Heart right ventricle (tissue), 16 donors: ENCODE measurements around the gene SPCS3. TPM values are rescaled to one million over a fixed set of nuclear protein-coding genes. Genes with fewer than 3 reads are reported as not detected.

Experiments
- ATAC-seq, 8 donors: fragments of 200-7000 bp; cut with Tn5 transposase; one replicate each; pipeline ENCODE4 v1.9.1; 2020; ENCODE audit warnings: mild to moderate bottlenecking in 8 of 8, moderate library complexity in 8 of 8, moderate number of reproducible peaks in 1 of 8
- DNase-seq, 2 donors: peaks; one replicate each; pipeline ENCODE4 v3.0.0-alpha.2; 2020
- H3K27ac ChIP-seq, 10 donors: fragments of 200-600 bp; sonication (generic) in 2 of 10; one replicate each; pipeline versions ENCODE4 v1.5.0 to v1.8.0; 2020 to 2022; ENCODE audit warnings: mild to moderate bottlenecking in 3 of 10
- H3K27me3 ChIP-seq, 7 donors: fragments of 200-600 bp; one replicate each; pipeline ENCODE4 v1.8.0; 2021 to 2022; ENCODE audit warnings: mild to moderate bottlenecking in 2 of 7
- H3K36me3 ChIP-seq, 9 donors: fragments of 200-600 bp; sonication (generic) in 1 of 9; one replicate each; pipeline versions ENCODE4 v1.5.0 to v1.8.0; 2020 to 2022; ENCODE audit warnings: mild to moderate bottlenecking in 2 of 9
- H3K4me1 ChIP-seq, 9 donors: fragments of 200-600 bp; sonication (generic) in 1 of 9; one replicate each; pipeline versions ENCODE4 v1.5.0 to v1.8.0; 2020 to 2022; ENCODE audit warnings: mild to moderate bottlenecking in 4 of 9
- H3K4me3 ChIP-seq, 10 donors: fragments of 200-600 bp; sonication (generic) in 2 of 10; one replicate each; pipeline versions ENCODE4 v1.5.0 to v1.8.0; 2020 to 2022; ENCODE audit warnings: mild to moderate bottlenecking in 7 of 10, moderate library complexity in 2 of 10
- H3K9me3 ChIP-seq, 11 donors: fragments of 200-600 bp in 10 of 11; sonication (generic) in 2 of 11; one replicate each; pipeline versions ENCODE4 v1.5.0 to v1.8.0; 2013 to 2022; ENCODE audit warnings: mild to moderate bottlenecking in 2 of 11, control low read depth in 1 of 11, moderate library complexity in 1 of 11
- CTCF ChIP-seq, 9 donors: fragments of 200-600 bp; sonication (generic) in 2 of 9; IDR thresholded peaks; one replicate each; pipeline versions ENCODE4 v1.5.0 to v1.8.0; 2021 to 2022; ENCODE audit warnings: antibody characterized with exemption in 9 of 9, mild to moderate bottlenecking in 5 of 9, moderate library complexity in 1 of 9
- WGBS, 2 donors: extraction: QIAGEN DNeasy Blood & Tissue Kit; methylation state at CpG; one replicate each; pipeline ENCODE4 v1.1.7; 2013; ENCODE audit warnings: inconsistent platforms in 1 of 2; 5-methylcytosine and 5-hydroxymethylcytosine counted together
- intact Hi-C, 10 donors: fragments of 100-400 bp; cut with DNase I; formaldehyde crosslinking; loops; one replicate each; pipeline versions ENCODE4 v1.11.1 to v1.14.2; 2022
- polyA plus RNA-seq, 2 donors: library from polyadenylated mRNA; stranded (reverse); fragments of 200-250 nt; gene quantifications; one replicate each; pipeline ENCODE4 v1.2.3, GENCODE V29; 2013
- total RNA-seq, 10 donors: library from RNA; stranded (reverse); fragmentation: NEBNext Ultra II Directional in 3 of 10; extraction: Animal tissue kit (Norgen Biotek cat#: 25700) in 3 of 10; gene quantifications; one replicate each; pipeline versions ENCODE4 v1.2.1 to v1.2.4, GENCODE V29; 2021 to 2023
- donor health status: Arrhythmogenic right ventricular cardiomyopathy.
- donor health status: ischemic (EF 13 %, LVEDD 7.1; RV severe dilation, severe dysfunction).
- donor health status: healthy with polysubstance abuse.
- donor health status: DM: no; HTN: yes; CAD: no.
- donor health status: DM: no; HTN: no; CAD: no.
- donor health status: ischemic (EF 25% LVEDD 6.9; RV normal size, moderate dysfunction).
- donor health status: ischemic (EF 25% LVEDD 5.7; RV mildly dilated, moderate dysfunction).
- donor health status: healthy.
- donor health status: DM: yes; HTN: yes; CAD: no.
- donor health status: Ischemic cardiomyopathy.
- donor health status: ischemic (EF 35%, LVEDD 5.7; RV mildly dilated, moderate dysfunction).
- donor health status: nonischemic (EF 11% LVEDD 7.7; RV severe dilation, severe dysfunction).
- donor health status: DM: yes; HTN: yes; CAD: no.
- donor health status: PGD.
- donor health status: ischemic (EF 29% LVEDD 5.4; RV normal size, mild dysfunction).
- donor health status: nonischemic (EF 23%, LVEDD 6.1; RV moderate dilation, normal function).

The SPCS3 gene
- total and polyA plus RNA-seq, 12 donors, result 21.7 to 122 (median 90.9) TPM

GRCh38 chr4:176303938-176304337, 15.8 kb upstream of the SPCS3 start:
- Histone ChIP-seq H3K27me3 (peaks cover 0 to 5% (median 0%) of the 10 kb centered on the region in 7 donors), H3K9me3 (no peaks in the 10 kb centered on the region), H3K4me3 (no peak overlapping the region), H3K36me3 (no peaks in the 10 kb centered on the region), H3K4me1 (no peaks in the 10 kb centered on the region), H3K27ac (no peak overlapping the region)
- ATAC-seq (no peak), DNase-seq (no peak)
- intact Hi-C loops, result no loop called here
- WGBS, 2 donors, result 16 to 20% methylated on average over 1 of the region's 1 CpG
- no peak for TF ChIP-seq CTCF (IDR thresholded peaks at IDR 0.05)

GRCh38 chr4:176306837-176307665, 12.7 kb upstream of the SPCS3 start:
- ATAC-seq (no peak), DNase-seq (no peak)
- Histone ChIP-seq H3K36me3 (no peaks in the 10 kb centered on the region), H3K4me3 (no peak overlapping the region), H3K27me3 (peaks cover 0 to 5% (median 0%) of the 10 kb centered on the region in 7 donors), H3K9me3 (no peaks in the 10 kb centered on the region), H3K4me1 (no peaks in the 10 kb centered on the region), H3K27ac (no peak overlapping the region)
- intact Hi-C loops, result no loop called here
- 89 to 90% methylated on average over 6 of the region's 6 CpGs for WGBS, 2 donors
- no peak for TF ChIP-seq CTCF (IDR thresholded peaks at IDR 0.05)

- DNase-seq (no peak), ATAC-seq (no peak)
- H3K27me3 ChIP-seq, result peaks cover 0 to 5% (median 0%) of the 10 kb centered on the region in 7 donors
- no peaks in the 10 kb centered on the region for H3K36me3 ChIP-seq
- no peaks in the 10 kb centered on the region for H3K4me1 ChIP-seq
- TF ChIP-seq CTCF (IDR thresholded peaks at IDR 0.05), result no peak
- WGBS, 2 donors, result 75 to 82% methylated on average over 6 of the region's 6 CpGs
- H3K27ac ChIP-seq, result no peak overlapping the region
- intact Hi-C loops, result no loop called here
- no peak overlapping the region for H3K4me3 ChIP-seq
- H3K9me3 ChIP-seq, result no peaks in the 10 kb centered on the region
Observed at GRCh38 chr4:176307666-176307930, 12.2 kb upstream of the SPCS3 start.

- Histone ChIP-seq H3K4me1 (no peaks in the 10 kb centered on the region), H3K36me3 (no peaks in the 10 kb centered on the region), H3K27me3 (peaks cover 0 to 5% (median 0%) of the 10 kb centered on the region in 7 donors), H3K27ac (no peak overlapping the region), H3K4me3 (no peak overlapping the region), H3K9me3 (no peaks in the 10 kb centered on the region)
- WGBS, 2 donors, result 91 to 94% methylated on average over 3 of the region's 3 CpGs
- no peak for DNase-seq
- intact Hi-C loops, result no loop called here
- TF ChIP-seq CTCF (IDR thresholded peaks at IDR 0.05), result no peak
- ATAC-seq, result no peak
Observed at GRCh38 chr4:176308441-176308840, 11.3 kb upstream of the SPCS3 start.
